Panc1 (cell line): ENCODE measurements around the gene CFAP97. TPM values are rescaled to one million over a fixed set of nuclear protein-coding genes. Genes with fewer than 3 reads are reported as not detected.

Experiments used
- ATAC-seq: fragments of 200-7000 bp; cut with Tn5 transposase; 2 replicates; pipeline ENCODE4 v1.9.1; 2020; ENCODE audit warnings: mild to moderate bottlenecking, moderate library complexity
- BruUV-seq: library from RNA; stranded (reverse); fragments of 400-500 nt; replicated peaks from 2 replicates; lab custom pipeline; 2021; lab: Mats Ljungman, UMichigan
- CTCF ChIA-PET: fragments of 300-600 bp; sonication (Branson Sonifier 250); formaldehyde crosslinking; loops from one replicate; lab custom pipeline; 2022; ENCODE audit warnings: antibody characterized with exemption; lab: Charles Lee
- POLR2A ChIA-PET: fragments of 300-600 bp; sonication (Branson Sonifier 250); formaldehyde crosslinking; loops from one replicate; lab custom pipeline; 2022; ENCODE audit warnings: antibody characterized with exemption; lab: Charles Lee
- DNase-seq: peaks from one replicate; pipeline ENCODE4 v3.0.0-alpha.2; 2010; ENCODE audit warnings: low read depth, low spot score
- H3K27ac ChIP-seq: 2 replicates; pipeline ENCODE4 v1.5.1; 2011; ENCODE audit warnings: mild to moderate bottlenecking, low read length, inconsistent platforms
- H3K27me3 ChIP-seq: fragments of 200-500 bp; sonication (Bioruptor generic); 2 replicates; pipeline ENCODE4 v1.6.0; 2014; ENCODE audit warnings: low read length, inconsistent platforms; ENCODE audit not compliant: control insufficient read depth, insufficient read depth
- H3K36me3 ChIP-seq: fragments of 200-500 bp; sonication (Bioruptor generic); 2 replicates; pipeline ENCODE4 v1.5.1; 2014; ENCODE audit warnings: inconsistent platforms, mild to moderate bottlenecking, low read length, moderate library complexity; ENCODE audit not compliant: control insufficient read depth, insufficient read depth
- H3K4me1 ChIP-seq: 2 replicates; pipeline ENCODE4 v1.5.1; 2011; ENCODE audit warnings: inconsistent platforms, mild to moderate bottlenecking, low read length, moderate library complexity; ENCODE audit not compliant: control insufficient read depth, insufficient read depth
- H3K4me3 ChIP-seq, 2 experiments: 2 replicates each; pipeline ENCODE4 v1.5.1; 2011 to 2012; ENCODE audit warnings: low read depth in 2 of 2, low read length in 2 of 2, mild to moderate bottlenecking in 2 of 2, inconsistent platforms in 1 of 2, moderate library complexity in 1 of 2
- H3K9me3 ChIP-seq: fragments of 200-500 bp; sonication (Bioruptor generic); 2 replicates; pipeline ENCODE4 v1.5.1; 2014; ENCODE audit warnings: low read depth, mild to moderate bottlenecking, inconsistent platforms, low read length, moderate library complexity; ENCODE audit not compliant: control insufficient read depth, insufficient read depth
- CTCF ChIP-seq: fragments of 450-650 bp; IDR thresholded peaks from 2 replicates; pipeline ENCODE4 v1.5.1; 2017; ENCODE audit warnings: mild to moderate bottlenecking
- POLR2AphosphoS5 ChIP-seq: IDR thresholded peaks from 2 replicates; pipeline ENCODE4 v1.6.1; 2012; ENCODE audit warnings: mild to moderate bottlenecking, low read depth, low read length, moderate library complexity
- SIN3A ChIP-seq: IDR thresholded peaks from 2 replicates; pipeline ENCODE4 v1.6.1; 2012; ENCODE audit warnings: low read depth, mild to moderate bottlenecking, low read length, moderate library complexity, borderline replicate concordance; ENCODE audit not compliant: insufficient read depth
- TCF7L2 ChIP-seq: IDR thresholded peaks from 2 replicates; pipeline ENCODE4 v1.6.1; 2011; ENCODE audit warnings: mild to moderate bottlenecking, low read depth, low read length, inconsistent platforms
- in situ Hi-C: cut with HindIII; loops from 2 replicates; pipeline ENCODE4 v1.10.0; 2016; ENCODE audit warnings: low sequenced_read_pairs, low pct_unique_long_range_greater_than_20kb
- intact Hi-C: fragments of 100-400 bp; cut with micrococcal nuclease; formaldehyde crosslinking; loops from one replicate; pipeline ENCODE4 v1.10.0; 2022; ENCODE audit not compliant: unreplicated experiment
- total RNA-seq: library from RNA; stranded (reverse); gene quantifications from one replicate; pipeline ENCODE4 v1.2.1, GENCODE V29; 2021; ENCODE audit not compliant: unreplicated experiment
- TF ChIP-seq, protein P1 (sequence below), 2 experiments: IDR thresholded peaks; 2 replicates each; pipeline ENCODE4 v1.6.1; 2011 to 2012; ENCODE audit warnings: low read depth in 2 of 2, control low read depth in 1 of 2, low read length in 1 of 2, mild to moderate bottlenecking in 1 of 2, moderate library complexity in 1 of 2; ENCODE audit not compliant: insufficient read depth in 1 of 2

The CFAP97 gene
- total RNA-seq, 1 experiment from 2014 or later: 39.0 TPM

- Histone ChIP-seq H3K27ac (no peak overlapping the region), H3K9me3 (no peaks in the 10 kb centered on the region), H3K4me1 (no peaks in the 10 kb centered on the region), H3K27me3 (no peaks in the 10 kb centered on the region), H3K4me3 (no peak overlapping the region), H3K36me3 (no peaks in the 10 kb centered on the region)
- in situ Hi-C loops: no loop called here
- no TSS peak for BruUV-seq
- CTCF ChIA-PET: no interaction called here
- intact Hi-C loops: no loop called here
- no peak for TF ChIP-seq TCF7L2
- no peak for TF ChIP-seq CTCF
- TF ChIP-seq SIN3A: no peak
- no peak for TF ChIP-seq POLR2AphosphoS5
- TF ChIP-seq, protein P1, sequence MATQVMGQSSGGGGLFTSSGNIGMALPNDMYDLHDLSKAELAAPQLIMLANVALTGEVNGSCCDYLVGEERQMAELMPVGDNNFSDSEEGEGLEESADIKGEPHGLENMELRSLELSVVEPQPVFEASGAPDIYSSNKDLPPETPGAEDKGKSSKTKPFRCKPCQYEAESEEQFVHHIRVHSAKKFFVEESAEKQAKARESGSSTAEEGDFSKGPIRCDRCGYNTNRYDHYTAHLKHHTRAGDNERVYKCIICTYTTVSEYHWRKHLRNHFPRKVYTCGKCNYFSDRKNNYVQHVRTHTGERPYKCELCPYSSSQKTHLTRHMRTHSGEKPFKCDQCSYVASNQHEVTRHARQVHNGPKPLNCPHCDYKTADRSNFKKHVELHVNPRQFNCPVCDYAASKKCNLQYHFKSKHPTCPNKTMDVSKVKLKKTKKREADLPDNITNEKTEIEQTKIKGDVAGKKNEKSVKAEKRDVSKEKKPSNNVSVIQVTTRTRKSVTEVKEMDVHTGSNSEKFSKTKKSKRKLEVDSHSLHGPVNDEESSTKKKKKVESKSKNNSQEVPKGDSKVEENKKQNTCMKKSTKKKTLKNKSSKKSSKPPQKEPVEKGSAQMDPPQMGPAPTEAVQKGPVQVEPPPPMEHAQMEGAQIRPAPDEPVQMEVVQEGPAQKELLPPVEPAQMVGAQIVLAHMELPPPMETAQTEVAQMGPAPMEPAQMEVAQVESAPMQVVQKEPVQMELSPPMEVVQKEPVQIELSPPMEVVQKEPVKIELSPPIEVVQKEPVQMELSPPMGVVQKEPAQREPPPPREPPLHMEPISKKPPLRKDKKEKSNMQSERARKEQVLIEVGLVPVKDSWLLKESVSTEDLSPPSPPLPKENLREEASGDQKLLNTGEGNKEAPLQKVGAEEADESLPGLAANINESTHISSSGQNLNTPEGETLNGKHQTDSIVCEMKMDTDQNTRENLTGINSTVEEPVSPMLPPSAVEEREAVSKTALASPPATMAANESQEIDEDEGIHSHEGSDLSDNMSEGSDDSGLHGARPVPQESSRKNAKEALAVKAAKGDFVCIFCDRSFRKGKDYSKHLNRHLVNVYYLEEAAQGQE (IDR thresholded peaks at IDR 0.05; ENCODE audit: insufficient read depth in 1 of 2, low read depth in 2 of 2, low read length in 1 of 2): no peak
- POLR2A ChIA-PET: no interaction called here
- ATAC-seq (no peak), DNase-seq (no peak)
These were observed 18.1 kb upstream of the CFAP97 start for GRCh38 chr4:185221912-185222311.

GRCh38 chr4:185221491-185221890 is 17.7 kb upstream of the CFAP97 start:
- in situ Hi-C loops: no loop called here
- ChIA-PET CTCF (no interaction called here), POLR2A (no interaction called here)
- intact Hi-C loops: no loop called here
- TF ChIP-seq CTCF (no peak), POLR2AphosphoS5 (no peak), SIN3A (no peak), TCF7L2 (no peak)
- TF ChIP-seq, protein P1 (IDR thresholded peaks at IDR 0.05; ENCODE audit: insufficient read depth in 1 of 2, low read depth in 2 of 2, low read length in 1 of 2): no peak
- Histone ChIP-seq H3K27me3 (no peaks in the 10 kb centered on the region), H3K9me3 (no peaks in the 10 kb centered on the region), H3K27ac (no peak overlapping the region), H3K36me3 (no peaks in the 10 kb centered on the region), H3K4me1 (no peaks in the 10 kb centered on the region), H3K4me3 (no peak overlapping the region)
- no TSS peak for BruUV-seq
- no peak for ATAC-seq
- DNase-seq: no peak
